HG03520 (cell line): ENCODE measurements around the gene ADPGK.
A peak's percentile ranks its signal among the peaks of the same experiment; 100 is the strongest.

Experiments used
- ATAC-seq: cut with Tn5 transposase; IDR thresholded peaks from one replicate; pipeline ENCODE4 v1.9.1; 2021; ENCODE audit warnings: mild to moderate bottlenecking, moderate library complexity; ENCODE audit not compliant: unreplicated experiment

Gene ADPGK

DNA sequence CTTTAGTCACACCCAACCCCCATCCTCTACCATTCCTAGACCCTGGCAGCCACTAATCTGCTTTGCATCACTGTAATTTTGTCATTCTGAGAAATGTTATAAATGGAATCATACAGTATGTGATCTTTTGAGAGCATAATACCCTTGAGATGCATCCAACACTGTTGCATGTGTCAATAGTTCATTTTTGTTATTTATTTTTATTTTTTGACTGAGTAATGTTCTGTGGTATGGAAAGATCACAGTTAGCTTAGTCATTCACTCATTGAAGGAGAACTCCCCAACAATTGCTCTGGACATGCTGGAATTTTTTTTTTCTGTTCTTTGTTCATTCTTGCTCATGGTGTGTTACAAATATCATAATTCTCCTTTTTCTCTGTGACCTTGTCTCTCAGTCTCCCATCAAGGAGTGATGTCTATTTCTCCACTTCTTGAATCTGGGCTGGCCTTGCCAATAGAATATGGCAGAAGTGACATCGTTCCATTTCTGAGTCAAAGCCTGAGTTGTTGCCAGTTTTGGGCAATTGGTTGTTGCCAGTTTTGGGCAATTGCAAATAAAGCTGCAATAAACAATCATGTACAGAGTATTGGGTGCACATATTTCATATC lies 6.8 kb upstream of the ADPGK start:
- no peak for ATAC-seq

DNA sequence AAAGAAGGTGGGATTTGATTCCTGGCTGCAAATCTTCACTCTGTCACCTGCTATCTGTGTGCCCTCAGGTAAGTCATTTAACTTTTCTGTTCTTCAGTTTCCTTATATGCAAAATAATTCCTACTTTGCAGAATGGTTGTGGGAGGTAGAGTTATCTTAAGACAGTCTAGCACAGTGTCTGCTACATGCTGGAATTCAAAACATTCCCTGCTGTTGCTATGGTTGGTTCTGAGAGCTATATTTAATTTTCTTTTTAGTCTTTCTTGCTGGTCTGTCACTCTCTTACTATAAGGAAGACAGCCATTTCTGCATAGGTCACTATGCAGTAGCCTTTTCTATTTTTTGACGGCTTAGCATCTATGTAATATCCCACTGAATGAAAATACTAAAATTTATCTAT lies 4.0 kb upstream of the ADPGK start:
- no peak for ATAC-seq

- ATAC-seq = no peak
Observed at GRCh38 chr15:72786676-72787345, 3.3 kb upstream of the ADPGK start.

DNA sequence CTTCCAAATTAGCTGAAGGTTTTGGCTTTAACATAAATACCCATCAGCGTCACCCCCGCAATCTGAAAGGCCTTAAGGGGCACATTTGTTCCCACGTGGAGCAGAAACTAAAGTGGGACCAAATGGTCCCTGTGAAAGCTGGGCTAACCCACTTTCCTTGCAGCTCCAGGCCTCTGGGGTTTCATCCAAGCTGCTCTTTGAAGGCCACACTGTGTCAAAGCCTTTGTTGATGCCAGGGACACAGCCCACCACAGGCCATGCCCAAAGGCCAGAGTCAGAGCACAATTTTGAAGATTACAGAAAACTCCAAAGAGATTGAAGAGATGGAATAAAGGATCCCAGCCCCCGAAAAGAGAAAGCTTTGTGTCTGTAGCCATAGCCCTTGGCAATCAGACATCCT lies 2.7 kb upstream of the ADPGK start:
- no peak for ATAC-seq

- no peak for ATAC-seq
Observed at GRCh38 chr15:72785841-72786240, 2.3 kb upstream of the ADPGK start.

DNA sequence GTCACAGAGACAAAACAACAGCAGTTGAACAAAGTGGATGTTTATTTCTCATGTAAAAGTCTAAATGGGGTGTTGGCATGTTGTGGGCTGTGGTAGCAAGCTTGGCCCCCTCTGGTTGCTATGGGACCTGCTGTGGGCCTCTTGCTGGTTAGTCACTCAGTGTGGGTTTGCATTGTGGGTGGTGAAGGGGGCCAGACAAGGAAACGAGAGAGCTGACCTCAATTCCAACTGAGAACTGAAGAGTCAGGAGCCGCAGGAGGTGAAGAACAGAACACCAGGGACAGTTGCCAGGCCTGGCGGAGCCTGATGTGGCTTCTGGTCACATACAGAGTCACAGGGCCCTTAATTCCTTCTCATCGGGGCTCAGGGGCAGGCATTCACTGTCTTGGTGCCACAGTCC lies 1.9 kb upstream of the ADPGK start:
- ATAC-seq = no peak

GRCh38 chr15:72784456-72784876 lies 908 bp upstream of the ADPGK start:
- peak; percentile 7 for ATAC-seq

DNA sequence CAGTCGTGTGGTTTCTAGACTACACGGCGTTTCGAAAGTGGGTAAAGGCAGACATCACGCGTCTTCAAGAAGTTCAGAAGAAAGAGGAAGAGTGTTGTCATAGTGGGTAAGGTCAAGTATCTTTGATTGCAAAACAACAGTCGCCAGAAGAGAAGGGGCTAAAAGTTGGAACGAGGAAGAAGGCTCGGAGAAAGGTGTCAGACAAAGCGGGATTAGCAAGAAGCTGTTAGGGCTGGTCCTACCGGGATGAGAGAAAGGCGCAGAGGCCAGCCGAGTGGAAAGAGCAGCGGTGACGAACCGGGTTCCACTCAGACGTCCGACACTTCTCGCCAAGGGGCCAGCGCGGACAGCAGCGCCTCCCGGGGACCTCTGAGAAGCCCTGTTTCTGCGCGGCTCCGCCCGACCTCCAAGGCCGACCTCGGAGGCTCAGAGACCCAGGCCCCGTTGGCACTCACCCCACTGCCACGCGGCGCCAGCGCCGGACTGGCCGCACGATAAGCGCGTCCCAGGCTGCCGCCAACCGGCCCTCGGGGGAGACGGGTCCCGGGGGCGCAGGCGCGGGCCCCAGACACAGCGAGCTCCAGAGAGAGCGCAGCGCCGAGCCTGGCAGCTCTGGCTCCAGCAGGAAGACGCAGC lies 436 bp downstream of the ADPGK start:
- peak; percentile 35 for ATAC-seq

DNA sequence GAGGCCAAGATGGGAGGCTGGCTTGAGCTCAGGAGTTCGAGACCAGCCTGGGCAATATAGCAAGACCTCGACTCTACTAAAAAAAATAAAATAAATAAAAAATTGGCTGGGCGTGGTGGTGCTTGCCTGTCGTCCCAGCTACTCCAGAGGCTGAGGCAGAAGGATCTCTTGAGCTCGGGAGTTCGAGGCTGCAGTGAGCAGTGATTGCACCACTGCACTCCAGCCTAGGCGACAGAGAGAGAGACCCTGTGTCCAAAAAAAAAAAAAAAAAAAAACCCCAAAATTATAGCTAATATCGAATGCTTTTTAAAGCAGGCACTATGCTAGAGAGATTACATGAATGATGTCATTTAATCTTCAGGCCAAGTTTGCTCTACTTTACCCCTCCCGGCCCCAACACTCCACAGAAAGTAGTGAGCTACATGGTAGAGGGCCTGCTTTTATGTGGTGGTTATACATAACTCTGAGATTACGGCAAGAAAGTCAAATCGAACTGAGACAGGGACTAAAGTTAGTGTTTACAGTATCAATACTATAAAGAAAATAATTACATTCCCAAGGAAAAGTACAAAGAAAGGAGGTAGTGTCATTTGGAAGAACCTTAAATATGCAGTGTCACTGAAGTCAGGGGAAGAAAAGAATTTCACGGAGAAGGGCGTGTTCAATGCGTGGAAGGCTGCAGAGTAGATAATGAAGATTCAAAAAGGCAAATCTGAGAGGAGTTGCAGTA lies 1.1 kb downstream of the ADPGK start:
- ATAC-seq = no peak

- no peak for ATAC-seq
Observed at GRCh38 chr15:72781631-72782030, 1.9 kb downstream of the ADPGK start.

- ATAC-seq = no peak
Observed at GRCh38 chr15:72778796-72779195, 4.8 kb downstream of the ADPGK start.

DNA sequence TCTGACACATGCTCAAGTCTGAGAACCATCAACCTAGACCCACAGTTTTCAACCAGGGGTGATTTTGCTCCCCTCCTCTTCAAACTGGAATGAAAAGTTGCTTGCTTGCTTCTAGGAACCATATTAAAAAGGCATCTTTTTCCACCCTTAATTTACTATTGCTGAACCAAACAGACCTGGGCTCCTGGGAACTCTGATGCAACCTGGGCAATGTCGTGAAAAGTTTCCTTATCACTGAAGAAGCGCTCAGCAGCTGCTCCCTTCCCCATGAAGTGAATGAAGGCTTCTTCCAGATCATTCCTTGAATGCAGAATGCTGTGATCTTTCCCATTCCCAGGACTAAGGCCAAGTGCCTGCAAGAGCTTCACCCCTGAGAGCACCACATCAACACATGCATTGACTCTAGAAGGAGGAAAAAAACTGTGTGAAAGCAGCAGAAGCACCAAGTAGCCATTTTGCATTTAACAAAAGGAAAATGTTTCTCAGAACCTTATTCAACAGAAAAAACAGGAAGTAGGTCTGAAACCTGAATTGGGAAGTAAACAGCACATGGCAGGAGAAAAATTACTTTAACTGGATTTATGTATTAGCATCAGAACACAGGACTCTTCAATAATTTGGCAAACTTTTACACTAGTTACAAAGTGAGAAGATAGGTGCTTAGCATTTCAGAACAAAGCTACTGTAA lies 8.7 kb downstream of the ADPGK start:
- ATAC-seq = no peak

GRCh38 chr15:72771329-72771725 lies 12.2 kb downstream of the ADPGK start:
- no peak for ATAC-seq

GRCh38 chr15:72770673-72771328 lies 12.8 kb downstream of the ADPGK start:
- no peak for ATAC-seq

DNA sequence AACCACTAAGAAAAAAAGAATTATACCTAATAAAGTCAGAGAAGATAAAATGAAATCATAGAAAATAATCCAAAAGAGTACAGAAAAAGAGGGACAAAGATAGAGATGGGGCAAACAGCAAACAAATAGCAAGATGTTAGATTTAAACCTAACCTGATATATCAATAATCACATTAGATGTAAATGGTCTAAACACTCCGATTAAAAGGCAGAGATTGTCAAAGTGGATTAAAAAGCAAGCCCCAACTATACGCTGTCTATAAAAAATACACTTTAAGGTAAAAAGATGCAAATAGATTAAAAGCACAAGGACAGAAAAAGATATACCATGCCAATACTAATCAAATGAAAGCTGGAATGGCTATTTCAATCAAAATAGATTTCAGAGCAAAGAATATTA lies 16.8 kb downstream of the ADPGK start:
- no peak for ATAC-seq

GRCh38 chr15:72766025-72766424 lies 17.5 kb downstream of the ADPGK start:
- ATAC-seq = no peak

- no peak for ATAC-seq
Observed at GRCh38 chr15:72764656-72765055, 18.9 kb downstream of the ADPGK start.

GRCh38 chr15:72760590-72761260 lies 22.8 kb downstream of the ADPGK start:
- ATAC-seq = no peak

- no peak for ATAC-seq
Observed at GRCh38 chr15:72758182-72758581, 25.4 kb downstream of the ADPGK start.

DNA sequence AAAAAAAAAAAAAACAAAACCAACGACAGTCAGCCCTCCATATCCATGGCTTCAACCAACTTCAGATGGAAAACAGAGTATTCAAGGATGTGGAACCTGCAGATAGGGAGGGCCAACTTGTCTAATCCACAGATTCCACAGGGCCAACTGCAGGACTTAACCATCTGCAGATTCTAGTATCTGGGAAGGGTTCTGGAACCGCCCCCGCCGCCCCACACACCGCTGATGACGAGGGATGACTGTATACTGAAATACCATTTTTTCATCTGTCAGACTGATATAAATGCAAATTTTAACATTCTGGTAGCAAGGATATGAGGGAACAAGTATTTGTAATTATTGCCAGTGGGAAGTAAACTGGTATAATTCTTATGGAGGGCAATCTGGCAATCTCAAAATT lies 29.5 kb downstream of the ADPGK start:
- no peak for ATAC-seq
